HepG2 (cell line): ENCODE data around the gene PLEKHG2. TPM values are rescaled to one million over a fixed set of nuclear protein-coding genes. Genes with fewer than 3 reads are reported as not detected.
A peak's percentile ranks its signal among the peaks of the same experiment; 100 is the strongest.

Experiments
- ATF7-NPFF ChIP-seq: sonication (generic); formaldehyde crosslinking; IDR thresholded peaks from 2 replicates; pipeline ENCODE4 v1.8.1; 2023; ENCODE audit warnings: mild to moderate bottlenecking, low read depth, missing genetic modification reagents, moderate library complexity
- BHLHE40 ChIP-seq: IDR thresholded peaks from 2 replicates; pipeline ENCODE4 v1.6.1; 2011; ENCODE audit warnings: low read length, improper control_type of control experiment
- DMAP1 ChIP-seq: IDR thresholded peaks from 2 replicates; pipeline ENCODE4 v1.6.1; 2016
- ELK4 ChIP-seq: sonication (generic); formaldehyde crosslinking; IDR thresholded peaks from 2 replicates; pipeline ENCODE4 v1.9.0; 2021; ENCODE audit warnings: missing genetic modification reagents, borderline replicate concordance
- ETV5 ChIP-seq: IDR thresholded peaks from 2 replicates; pipeline ENCODE4 v1.6.1; 2018; ENCODE audit warnings: missing biosample characterization, missing genetic modification reagents, inconsistent platforms, borderline replicate concordance
- GPN1 ChIP-seq: sonication (generic); formaldehyde crosslinking; IDR thresholded peaks from 2 replicates; pipeline ENCODE4 v1.5.1; 2020; ENCODE audit warnings: missing genetic modification reagents, borderline replicate concordance
- MAFK ChIP-seq, 2 experiments: IDR thresholded peaks in 1 of 2; conservative IDR thresholded peaks in 1 of 2; 2 replicates each; pipeline ENCODE4 v1.6.1; 2011; ENCODE audit warnings: improper control_type of control experiment in 2 of 2, low read length in 2 of 2
- MLLT10 ChIP-seq: sonication (generic); formaldehyde crosslinking; IDR thresholded peaks from 2 replicates; pipeline ENCODE4 v1.4.0; 2020; ENCODE audit warnings: missing genetic modification reagents
- MTA1 ChIP-seq: sonication (generic); formaldehyde crosslinking; IDR thresholded peaks from 2 replicates; pipeline ENCODE4 v1.4.0; 2020; ENCODE audit warnings: missing genetic modification reagents, mild to moderate bottlenecking, borderline replicate concordance
- MTF2 ChIP-seq: sonication (generic); formaldehyde crosslinking; IDR thresholded peaks from 2 replicates; pipeline ENCODE4 v1.5.0; 2020; ENCODE audit warnings: missing genetic modification reagents, borderline replicate concordance
- MYNN ChIP-seq: sonication (generic); formaldehyde crosslinking; IDR thresholded peaks from 2 replicates; pipeline ENCODE4 v1.4.0; 2020; ENCODE audit warnings: mild to moderate bottlenecking, low read depth, missing genetic modification reagents
- NR0B2 ChIP-seq: sonication (generic); formaldehyde crosslinking; IDR thresholded peaks from 2 replicates; pipeline ENCODE4 v1.4.0; 2020; ENCODE audit warnings: mild to moderate bottlenecking, missing genetic modification reagents
- PAXIP1 ChIP-seq: sonication (generic); formaldehyde crosslinking; conservative IDR thresholded peaks from 2 replicates; pipeline ENCODE4 v1.4.0; 2020; ENCODE audit warnings: mild to moderate bottlenecking, missing genetic modification reagents, moderate library complexity
- PBX2 ChIP-seq: IDR thresholded peaks from 2 replicates; pipeline ENCODE4 v1.6.1; 2016; ENCODE audit warnings: control low read depth
- SP1 ChIP-seq, 2 experiments: fragments of 450-650 bp in 1 of 2; sonication (generic) in 1 of 2; formaldehyde crosslinking in 1 of 2; IDR thresholded peaks; 2 replicates each; pipeline versions ENCODE4 v1.4.0 to v1.6.1; 2016 to 2020; ENCODE audit warnings: missing genetic modification reagents in 1 of 2
- ZNF3 ChIP-seq: IDR thresholded peaks from 2 replicates; pipeline ENCODE4 v1.7.0; 2017; ENCODE audit warnings: inconsistent platforms
- ZNF430 ChIP-seq: sonication (generic); formaldehyde crosslinking; IDR thresholded peaks from 2 replicates; pipeline ENCODE4 v1.9.0; 2021; ENCODE audit warnings: mild to moderate bottlenecking, missing genetic modification reagents
- ZNF432 ChIP-seq: sonication (generic); formaldehyde crosslinking; IDR thresholded peaks from 2 replicates; pipeline ENCODE4 v1.5.0; 2020; ENCODE audit warnings: missing genetic modification reagents, mild to moderate bottlenecking, borderline replicate concordance
- ZNF530 ChIP-seq: sonication (generic); formaldehyde crosslinking; IDR thresholded peaks from 2 replicates; pipeline ENCODE4 v1.5.0; 2020; ENCODE audit warnings: low read depth, mild to moderate bottlenecking, missing genetic modification reagents
- ZNF691 ChIP-seq: sonication (generic); formaldehyde crosslinking; IDR thresholded peaks from 2 replicates; pipeline ENCODE4 v1.4.0; 2020; ENCODE audit warnings: missing genetic modification reagents, low read depth, mild to moderate bottlenecking, borderline replicate concordance
- ZNF709 ChIP-seq: sonication (generic); formaldehyde crosslinking; IDR thresholded peaks from 2 replicates; pipeline ENCODE4 v1.5.0; 2020; ENCODE audit warnings: mild to moderate bottlenecking, missing genetic modification reagents
- ZNF768 ChIP-seq: sonication (generic); formaldehyde crosslinking; IDR thresholded peaks from 2 replicates; pipeline ENCODE4 v1.4.0; 2020; ENCODE audit warnings: missing genetic modification reagents
- ZNF788 ChIP-seq: sonication (generic); formaldehyde crosslinking; IDR thresholded peaks from 2 replicates; pipeline ENCODE4 v1.5.0; 2020; ENCODE audit warnings: mild to moderate bottlenecking, missing genetic modification reagents, borderline replicate concordance
- polyA plus RNA-seq, 8 experiments: library from polyadenylated mRNA; depleted of rRNA in 3 of 8; stranded (reverse) in 7 of 8; unstranded in 1 of 8; fragments of >200 nt; fragmentation: Illumina TruSeq in 4 of 8; extraction: Trizol in 4 of 8; gene quantifications; 2 replicates each; pipeline versions ENCODE4 v1.2.1 to v1.2.3, GENCODE V29; 2011 to 2016; ENCODE audit warnings: low read depth in 4 of 8, missing spikeins in 1 of 8, mixed read lengths in 1 of 8; ENCODE audit not compliant: insufficient read depth in 1 of 8
- total RNA-seq, 5 experiments: library from RNA; depleted of rRNA; stranded (reverse); fragments of >200 nt; fragmentation: Illumina TruSeq; extraction: Trizol; gene quantifications; 2 replicates each; pipeline ENCODE4 v1.2.3, GENCODE V29; 2016; ENCODE audit warnings: low read depth in 1 of 5

PLEKHG2 gene
- total and polyA plus RNA-seq, 2 of the 13 experiments (the other 11 are each of a cell fraction or from before 2014, with no cell fraction given): 3.6 to 6.8 TPM

GRCh38 chr19:39390751-39391437 is 21.6 kb upstream of the PLEKHG2 start, which contains the start of the genes MED29 and PAF1 (continued):
- TF ChIP-seq ETV5 (no peak; the same call in 1 of the 2 replicates), MTF2 (CRISPR knock-in tag) (no peak), NR0B2 (CRISPR knock-in tag) (no peak), ZNF768 (CRISPR knock-in tag) (peak; percentile 36; the same call in 1 of the 2 replicates), ZNF430 (CRISPR knock-in tag) (peak; percentile 66; the same call in 1 of the 2 replicates), ZNF788 (CRISPR knock-in tag) (peak; percentile 93), MLLT10 (CRISPR knock-in tag) (no peak), ZNF691 (CRISPR knock-in tag) (peak; percentile 21; the same call in 1 of the 2 replicates), ZNF709 (CRISPR knock-in tag) (peak; percentile 58; the same call in 1 of the 2 replicates), MAFK (conservative IDR thresholded peaks at IDR 0.05 in 1 of 2, IDR thresholded peaks at IDR 0.05 in 1 of 2; ENCODE audit: low read length in 2 of 2) (no peak), ZNF530 (CRISPR knock-in tag) (no peak), PAXIP1 (peak; percentile 39; the same call in 1 of the 2 replicates), MYNN (CRISPR knock-in tag) (0 out of 2 replicates have a peak, but pooled peaks have one; percentile 35), SP1 (IDR thresholded peaks at IDR 0.05) (no peak), SP1 (CRISPR knock-in tag; IDR thresholded peaks at IDR 0.05) (peak; percentile 70), ATF7-NPFF (CRISPR knock-in tag) (no peak), ZNF3 (CRISPR knock-in tag) (no peak), BHLHE40 (0 out of 2 replicates have a peak, but pooled peaks have one; percentile 8), DMAP1 (peak; percentile 83), ELK4 (CRISPR knock-in tag) (no peak), GPN1 (CRISPR knock-in tag) (peak; percentile 79; the same call in 1 of the 2 replicates), ZNF432 (CRISPR knock-in tag) (no peak), MTA1 (CRISPR knock-in tag) (peak; percentile 90; the same call in 1 of the 2 replicates), PBX2 (CRISPR knock-in tag) (peak; percentile 86)
